Measurements from ENCODE around the gene BRD9.
"Not testable (repeated sequence)": the region's sequence is repeated elsewhere in the genome, so short reads cannot be mapped to it uniquely, and the experiment has no call there.

Gene BRD9

DNA sequence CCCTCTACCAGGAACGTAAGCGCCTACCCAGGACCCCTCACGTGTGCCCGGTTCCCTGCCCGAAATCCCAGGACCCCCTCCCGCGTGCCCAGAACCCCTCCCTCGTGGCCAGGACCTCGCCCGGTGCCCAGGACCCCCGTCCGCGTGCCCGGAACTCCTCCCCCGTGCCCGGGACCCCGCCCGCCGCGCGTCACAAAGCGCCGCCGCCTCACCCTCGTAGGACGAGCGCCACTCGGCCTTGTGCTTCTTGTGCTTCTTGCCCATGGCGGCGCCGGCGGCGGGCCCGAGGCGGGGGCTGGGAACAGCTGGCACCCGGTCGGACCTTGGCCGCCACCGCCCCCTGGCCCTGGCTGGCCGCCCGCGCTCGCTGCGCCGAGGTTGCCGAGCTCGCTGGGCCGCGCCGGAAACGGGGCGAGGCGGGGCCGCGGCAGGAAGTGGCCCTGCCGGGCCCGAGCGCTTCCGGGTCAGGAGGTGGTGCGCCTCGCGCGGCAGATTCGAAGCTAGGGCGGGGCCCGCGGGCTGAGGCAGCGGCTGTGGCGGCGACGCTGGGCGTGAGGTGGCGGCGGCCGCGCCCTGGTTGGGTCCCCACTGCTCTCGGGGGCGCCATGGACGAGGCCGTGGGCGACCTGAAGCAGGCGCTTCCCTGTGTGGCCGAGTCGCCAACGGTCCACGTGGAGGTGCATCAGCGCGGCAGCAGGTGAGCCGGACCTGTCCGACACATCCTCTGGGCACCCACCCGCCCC lies at the start of gene BRD9, which contains the start of gene TRIP13:
Gene BRD9 (minus strand): TSS at position 408 of the 743 bp plus-strand sequence. CDS start 144 bp downstream, at position 264.
Gene TRIP13 (plus strand): TSS at position 491 of the 743 bp plus-strand sequence. CDS start 115 bp downstream, at position 606.
- peak; percentile 29 for DNase-seq (ENCODE audit: low read depth)
- peak within 1 kb of the TSS; percentile 98 for H3K4me3 ChIP-seq (ENCODE audit: low read depth, low read length)

- not testable (repeated sequence) for DNase-seq (ENCODE audit: low read depth); H3K4me3 ChIP-seq (ENCODE audit: low read depth, low read length)
Observed at GRCh38 chr5:940741-941140, 48.1 kb upstream of the BRD9 start.

GRCh38 chr5:939368-939767 lies 46.8 kb upstream of the BRD9 start:
- no peak for DNase-seq (ENCODE audit: low read depth)
- H3K4me3 ChIP-seq (ENCODE audit: low read depth, low read length), result no peak overlapping the region

DNA sequence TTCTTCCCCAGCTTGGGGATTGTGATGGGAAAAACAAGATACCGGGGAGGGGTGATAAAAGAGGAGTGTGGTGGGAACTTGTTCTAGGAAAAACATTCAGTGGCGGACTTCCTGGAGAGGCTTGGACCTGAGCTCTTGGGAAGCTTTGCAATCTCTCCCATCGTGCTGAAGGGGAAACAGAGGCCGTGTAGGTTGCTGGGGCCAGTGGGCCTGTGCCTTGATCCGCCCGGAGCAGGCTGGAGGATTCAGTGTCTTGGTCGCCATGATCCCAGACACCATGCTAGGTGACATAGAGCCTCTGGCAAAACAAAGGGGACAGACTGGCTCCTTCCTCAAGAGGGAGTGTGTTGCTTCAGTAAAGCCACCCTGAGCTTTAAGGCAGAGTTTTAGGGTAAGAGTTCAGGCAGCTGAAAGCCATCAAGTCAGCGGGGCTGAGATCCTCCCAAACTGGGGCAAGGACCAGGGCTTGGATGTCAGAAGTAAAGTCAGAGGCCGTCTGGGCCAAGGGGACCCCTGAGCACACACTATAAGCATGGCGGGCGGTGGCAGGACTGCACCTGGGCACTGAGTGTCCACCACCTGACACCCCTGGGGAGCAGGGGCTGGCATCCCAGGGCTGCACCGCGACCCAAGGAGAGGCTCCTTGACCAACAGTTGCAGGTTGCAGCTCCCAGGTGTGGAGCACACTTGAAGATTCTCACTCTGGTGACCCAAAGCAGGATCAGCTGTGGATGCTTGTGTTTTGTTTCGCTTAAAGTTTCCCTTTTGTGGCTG lies 44.7 kb upstream of the BRD9 start:
- no peak for DNase-seq (ENCODE audit: low read depth)
- H3K4me3 ChIP-seq (ENCODE audit: low read depth, low read length), result no peak overlapping the region

DNA sequence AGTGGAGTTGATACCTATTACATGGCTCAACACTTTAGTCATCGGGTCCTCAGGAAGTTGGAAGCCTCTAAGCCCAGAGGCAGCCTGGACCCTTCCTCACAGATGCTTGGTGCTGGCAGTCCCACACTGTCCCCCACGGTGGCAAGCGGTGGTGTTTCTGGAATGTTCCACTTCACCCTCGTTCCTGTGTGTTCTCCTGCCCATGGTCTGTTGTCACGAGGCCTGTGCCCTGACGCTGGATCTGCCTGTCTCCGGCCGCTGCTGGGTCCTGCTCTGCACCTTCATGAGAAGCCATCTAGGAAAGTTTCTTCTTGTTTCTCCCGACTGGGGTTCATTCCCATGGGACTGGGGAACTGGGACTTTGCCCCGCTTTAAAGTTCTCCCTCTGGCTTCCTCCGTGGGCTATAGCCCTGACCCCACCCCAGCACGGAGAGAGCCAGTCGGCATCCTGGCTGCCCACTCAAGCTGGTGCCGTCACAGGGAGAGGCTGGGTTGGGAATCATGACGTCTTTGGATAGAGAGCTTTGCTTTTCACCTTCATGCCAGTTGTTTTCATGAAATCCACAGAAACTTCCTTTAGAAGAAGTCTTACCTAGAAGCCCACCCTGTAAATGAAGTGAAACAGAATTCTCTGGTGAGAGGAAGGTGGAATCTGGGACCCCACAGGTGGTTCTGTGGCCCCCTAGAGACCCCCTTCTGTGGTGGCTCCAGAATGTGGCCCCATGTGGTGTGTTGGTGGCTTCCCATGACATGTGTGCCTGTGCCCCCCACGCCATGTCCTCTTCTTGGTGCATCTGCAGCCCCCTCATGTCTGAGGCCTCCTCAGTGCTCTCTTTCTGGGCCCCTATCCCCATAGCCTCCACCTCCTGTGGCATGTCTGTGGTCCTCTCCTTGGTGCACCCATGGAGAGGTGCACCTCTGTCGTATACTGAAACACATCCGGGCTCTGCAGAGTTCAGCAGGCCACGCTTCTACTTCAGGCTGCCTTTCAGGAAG lies 43.8 kb upstream of the BRD9 start:
- H3K4me3 ChIP-seq (ENCODE audit: low read depth, low read length), result no peak overlapping the region
- no peak for DNase-seq (ENCODE audit: low read depth)

DNA sequence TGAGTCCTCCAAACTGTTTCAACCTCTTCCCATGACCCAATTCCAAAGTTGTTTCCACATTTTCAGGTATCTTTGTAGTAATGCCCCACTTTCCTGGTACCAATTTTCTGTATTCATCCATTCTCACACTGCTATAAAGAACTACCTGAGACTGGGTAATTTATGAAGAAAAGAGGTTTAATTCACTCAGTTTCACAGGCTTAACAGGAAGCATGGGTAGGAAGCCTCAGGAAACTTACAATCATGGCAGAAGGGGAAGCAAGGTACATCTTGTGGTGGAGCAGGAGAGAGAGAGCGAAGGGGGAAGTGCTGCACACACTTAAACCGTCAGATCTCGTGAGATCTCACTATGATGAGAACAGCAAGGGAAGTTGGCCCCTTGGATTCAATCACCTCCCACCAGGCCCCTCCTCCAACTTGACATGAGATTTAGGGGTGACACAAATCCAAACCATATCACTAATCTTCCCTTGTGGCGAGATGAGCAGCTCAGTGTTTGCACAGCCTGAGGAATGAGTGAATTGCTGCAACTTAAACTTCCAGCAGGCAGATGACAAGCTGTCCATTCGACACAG lies 43.0 kb upstream of the BRD9 start:
- DNase-seq (ENCODE audit: low read depth), result no peak
- H3K4me3 ChIP-seq (ENCODE audit: low read depth, low read length), result no peak overlapping the region

DNA sequence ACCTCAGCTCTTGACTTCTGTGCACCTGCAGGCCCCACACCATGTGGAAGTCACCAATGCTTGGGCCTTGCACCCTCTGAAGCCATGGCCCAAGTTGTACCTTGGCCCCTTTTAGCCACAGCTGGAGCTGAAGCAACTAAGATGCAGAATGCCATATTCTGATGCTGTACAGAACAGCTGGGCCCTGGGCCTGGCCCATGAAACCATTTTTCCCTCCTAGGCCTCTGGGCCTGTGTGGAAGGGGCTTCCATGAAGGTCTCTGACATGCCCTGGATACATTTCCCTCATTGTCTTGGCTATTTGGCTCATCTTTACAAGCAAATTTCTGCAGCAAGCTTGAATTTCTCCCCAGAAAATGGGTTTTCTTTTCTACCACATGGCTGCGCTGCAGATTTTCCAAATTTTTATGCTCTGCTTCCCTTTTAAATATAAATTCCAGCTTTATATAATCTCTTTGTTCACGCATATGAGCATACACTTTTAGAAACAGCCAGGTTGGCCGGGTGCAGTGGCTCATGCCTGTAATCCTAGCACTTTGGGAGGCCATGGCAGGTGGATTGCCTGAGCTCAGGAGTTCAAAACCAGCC lies 41.9 kb upstream of the BRD9 start:
- not testable (repeated sequence) for DNase-seq (ENCODE audit: low read depth); H3K4me3 ChIP-seq (ENCODE audit: low read depth, low read length)

DNA sequence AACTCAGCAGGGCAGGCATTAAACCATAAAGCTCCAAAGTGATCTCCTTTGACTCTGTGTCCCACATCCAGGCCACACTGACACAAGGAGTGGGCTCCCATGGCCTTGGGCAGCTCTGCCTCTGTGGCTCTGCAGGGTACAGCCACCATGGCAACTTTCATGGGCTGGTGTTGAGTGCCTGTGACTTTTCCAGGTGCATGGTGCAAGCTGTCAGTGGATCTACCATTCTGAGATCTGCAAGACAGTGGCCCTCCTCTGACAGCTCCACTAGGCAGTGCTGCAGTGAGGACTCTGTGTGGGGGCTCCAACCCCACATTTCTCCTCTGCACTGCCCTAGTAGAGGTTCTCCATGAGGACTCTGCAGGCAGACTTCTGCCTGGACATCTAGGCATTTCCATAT lies 41.4 kb upstream of the BRD9 start:
- DNase-seq (ENCODE audit: low read depth); H3K4me3 ChIP-seq (ENCODE audit: low read depth, low read length): not testable (repeated sequence)

GRCh38 chr5:933251-933861 lies 40.8 kb upstream of the BRD9 start:
- H3K4me3 ChIP-seq (ENCODE audit: low read depth, low read length), result no peak overlapping the region
- no peak for DNase-seq (ENCODE audit: low read depth)

DNA sequence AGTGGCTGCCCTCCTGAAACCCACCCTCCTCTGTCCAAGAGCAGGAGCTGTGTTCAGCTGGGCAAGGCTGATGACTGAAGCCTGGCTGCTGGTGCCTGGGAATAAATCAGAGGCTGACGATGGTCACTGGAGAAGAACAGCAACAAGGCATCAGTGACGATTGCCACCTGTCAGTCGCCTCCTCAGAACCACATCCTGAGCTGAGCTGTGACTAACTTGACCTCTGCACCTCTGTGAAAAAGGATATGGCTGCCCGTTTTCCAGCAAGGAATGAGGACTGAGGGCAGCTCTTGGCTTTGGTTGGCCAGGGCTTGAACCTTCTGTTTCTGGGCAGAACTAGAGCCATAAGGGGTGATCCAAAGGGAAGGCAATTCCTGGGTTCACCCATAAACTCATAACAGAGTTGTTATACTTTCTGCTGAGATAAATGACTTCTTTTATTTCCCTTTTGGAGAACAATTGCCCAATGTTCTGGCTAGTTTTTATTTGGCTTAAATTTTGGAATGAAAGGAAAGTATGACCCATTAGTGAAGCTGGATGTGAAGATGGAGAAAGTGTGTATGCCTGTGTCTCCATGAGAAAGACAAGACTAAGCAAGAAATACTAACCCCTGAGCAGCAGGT lies 40.1 kb upstream of the BRD9 start:
- no peak for DNase-seq (ENCODE audit: low read depth)
- no peak overlapping the region for H3K4me3 ChIP-seq (ENCODE audit: low read depth, low read length)

DNA sequence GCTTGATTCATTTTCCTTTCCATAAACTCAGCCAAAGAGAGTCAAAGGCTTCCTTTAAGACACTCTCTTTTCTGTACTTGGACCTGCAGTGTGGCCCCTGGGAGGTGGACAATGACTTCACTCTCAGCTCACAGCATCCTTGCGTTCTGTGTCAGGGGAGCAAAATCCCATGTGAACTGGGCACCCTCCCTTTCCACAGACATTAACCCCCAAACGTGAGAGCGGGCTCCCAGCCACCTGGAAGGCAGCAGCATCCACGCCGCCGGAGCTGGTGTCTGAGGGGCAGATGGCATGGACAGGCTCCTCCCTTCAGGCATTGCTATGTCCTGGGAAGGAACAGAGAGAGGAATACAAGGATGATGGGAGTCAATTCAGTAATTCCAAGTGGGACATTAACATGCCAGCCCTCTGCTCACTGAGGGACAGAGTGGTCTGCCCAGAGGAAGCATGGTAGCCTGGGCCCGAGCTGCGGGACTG lies 39.6 kb upstream of the BRD9 start:
- no peak for DNase-seq (ENCODE audit: low read depth)
- H3K4me3 ChIP-seq (ENCODE audit: low read depth, low read length), result no peak overlapping the region

- H3K4me3 ChIP-seq (ENCODE audit: low read depth, low read length), result no peak overlapping the region
- no peak for DNase-seq (ENCODE audit: low read depth)
Observed at GRCh38 chr5:931570-932145, 39.1 kb upstream of the BRD9 start.

- H3K4me3 ChIP-seq (ENCODE audit: low read depth, low read length), result no peak overlapping the region
- DNase-seq (ENCODE audit: low read depth), result no peak
Observed at GRCh38 chr5:930866-931265, 38.3 kb upstream of the BRD9 start.

GRCh38 chr5:929596-929995 lies 37.0 kb upstream of the BRD9 start:
- DNase-seq (ENCODE audit: low read depth), result no peak
- no peak overlapping the region for H3K4me3 ChIP-seq (ENCODE audit: low read depth, low read length)

GRCh38 chr5:929182-929581 lies 36.6 kb upstream of the BRD9 start:
- DNase-seq (ENCODE audit: low read depth); H3K4me3 ChIP-seq (ENCODE audit: low read depth, low read length): not testable (repeated sequence)

DNA sequence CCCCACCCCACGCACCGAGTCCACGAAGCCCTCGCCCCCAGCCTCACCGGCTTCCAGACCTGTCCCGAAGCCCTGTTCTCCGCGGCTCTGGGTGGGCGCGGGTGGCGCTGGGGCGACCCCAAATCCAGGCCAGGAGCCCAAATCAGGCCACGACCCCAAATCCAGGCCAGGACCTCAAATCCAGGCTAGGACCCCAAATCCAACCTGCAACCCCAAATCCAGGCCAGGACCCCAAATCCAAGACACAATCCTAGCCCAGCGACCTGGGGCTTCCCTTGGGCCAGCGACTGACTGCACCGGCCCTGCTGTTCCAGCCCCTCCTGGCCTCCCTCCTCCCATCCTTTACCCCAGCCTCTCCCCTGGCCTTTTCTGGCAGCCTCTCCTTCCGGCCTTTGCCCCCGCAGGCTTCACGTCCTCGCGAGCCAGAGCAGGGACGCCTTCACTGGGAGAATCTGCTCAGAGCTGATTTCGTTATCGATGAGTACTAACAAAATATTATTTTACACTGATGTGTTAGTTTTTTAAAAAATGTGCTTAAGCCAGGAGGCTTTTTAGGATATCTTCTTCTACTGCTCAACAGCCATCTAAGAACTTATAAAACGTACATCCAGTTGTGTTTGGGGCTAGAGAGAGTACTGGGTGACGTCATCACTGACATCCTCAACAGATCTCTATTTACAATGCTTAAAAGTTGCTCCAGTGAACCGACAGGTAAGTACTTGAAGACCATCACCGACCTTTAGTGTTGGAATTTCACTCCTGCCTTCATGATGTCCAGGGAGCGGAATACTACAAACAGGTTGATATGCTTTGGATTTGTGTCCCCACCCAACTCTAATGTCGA lies 34.8 kb upstream of the BRD9 start:
- DNase-seq (ENCODE audit: low read depth), result no peak
- no peak overlapping the region for H3K4me3 ChIP-seq (ENCODE audit: low read depth, low read length)
